Stimulated activated CD4-positive, alpha-beta T cell treated with anti-CD3 and anti-CD28 coated beads, Interleukin-2, amount 100 ng/mL, for 48 hours (primary cell): Measurements from ENCODE around the gene UGT3A1.

ENCODE experiments used
- DNase-seq, 2 donors: peaks; one replicate each; pipeline ENCODE4 v3.0.0-alpha.2; 2020

Gene UGT3A1

GRCh38 chr5:35903631-35904203 lies 87.5 kb downstream of the UGT3A1 start:
- no peak for DNase-seq

- DNase-seq: no peak
Measured at GRCh38 chr5:35902046-35902672, 89.0 kb downstream of the UGT3A1 start.
